DOHH2 (cell line): ENCODE results near the gene LEPR.

Experiments
- H3F3A ChIP-seq: fragments of 200-600 bp; sonication (generic), shearing (Covaris generic); 2 replicates; pipeline ENCODE4 v1.6.0; 2016; ENCODE audit warnings: antibody characterized with exemption, mild to moderate bottlenecking; ENCODE audit not compliant: control insufficient read depth, insufficient read depth
- H3K27ac ChIP-seq: fragments of 200-600 bp; sonication (generic); 2 replicates; pipeline ENCODE4 v1.5.1; 2014; ENCODE audit warnings: low read depth, mild to moderate bottlenecking, low read length, moderate library complexity
- H3K27me3 ChIP-seq: fragments of 200-600 bp; sonication (generic); 2 replicates; pipeline ENCODE4 v1.6.1; 2014; ENCODE audit warnings: mild to moderate bottlenecking, low read length, mixed read lengths; ENCODE audit not compliant: control insufficient read depth
- H3K36me3 ChIP-seq: fragments of 200-600 bp; sonication (generic); 2 replicates; pipeline ENCODE4 v1.6.1; 2014; ENCODE audit warnings: mild to moderate bottlenecking, low read length, moderate library complexity, mixed read lengths; ENCODE audit not compliant: control insufficient read depth
- H3K4me1 ChIP-seq: fragments of 200-600 bp; sonication (generic); 2 replicates; pipeline ENCODE4 v1.6.1; 2014; ENCODE audit warnings: mild to moderate bottlenecking, low read length, mixed read lengths; ENCODE audit not compliant: control insufficient read depth
- H3K4me2 ChIP-seq: fragments of 200-600 bp; sonication (generic); 2 replicates; pipeline ENCODE4 v1.6.0; 2014; ENCODE audit warnings: mild to moderate bottlenecking, low read length, moderate library complexity
- H3K4me3 ChIP-seq: fragments of 200-600 bp; sonication (generic); 2 replicates; pipeline ENCODE4 v1.5.1; 2014; ENCODE audit warnings: mild to moderate bottlenecking, low read length, mixed read lengths
- H3K79me2 ChIP-seq: fragments of 200-600 bp; sonication (generic); 2 replicates; pipeline ENCODE4 v1.6.1; 2014; ENCODE audit warnings: mild to moderate bottlenecking, low read length, mixed read lengths; ENCODE audit not compliant: control insufficient read depth
- H3K9me2 ChIP-seq: fragments of 200-600 bp; sonication (generic); replicated peaks from 2 replicates; pipeline ENCODE4 v1.6.1; 2014; ENCODE audit warnings: mild to moderate bottlenecking, low read length, mixed read lengths; ENCODE audit not compliant: control insufficient read depth
- H3K9me3 ChIP-seq: fragments of 200-600 bp; sonication (generic); 2 replicates; pipeline ENCODE4 v1.6.1; 2014; ENCODE audit warnings: antibody characterized with exemption, low read length, mixed read lengths; ENCODE audit not compliant: control insufficient read depth, insufficient read depth
- H4K20me1 ChIP-seq: fragments of 200-600 bp; sonication (generic); 2 replicates; pipeline ENCODE4 v1.6.0; 2014; ENCODE audit warnings: low read depth, mild to moderate bottlenecking, antibody characterized with exemption, low read length, moderate library complexity; ENCODE audit not compliant: control insufficient read depth, insufficient read depth
- CTCF ChIP-seq: fragments of 200-600 bp; sonication (generic); IDR thresholded peaks from one replicate; pipeline ENCODE4 v1.5.1; 2014; ENCODE audit warnings: antibody characterized with exemption, mild to moderate bottlenecking, low read depth, low read length; ENCODE audit not compliant: poor library complexity, severe bottlenecking
- EZH2phosphoT487 ChIP-seq: fragments of 200-600 bp; sonication (generic); IDR thresholded peaks from 2 replicates; pipeline ENCODE4 v1.6.1; 2017; ENCODE audit warnings: borderline replicate concordance, mild to moderate bottlenecking, antibody characterized with exemption, low read length, moderate library complexity, mixed read lengths

The LEPR gene

GRCh38 chr1:65423884-65424572 is 3.6 kb downstream of the LEPR start:
- no peak overlapping the region for H3K4me2 ChIP-seq
- H3K79me2 ChIP-seq: peaks cover 39% of the 10 kb centered on the region
- no peak overlapping the region for H3K4me3 ChIP-seq
- no peaks in the 10 kb centered on the region for H3K9me3 ChIP-seq
- H3K9me2 ChIP-seq: no peaks in the 10 kb centered on the region
- no peak overlapping the region for H3K27ac ChIP-seq
- peaks cover 33% of the 10 kb centered on the region for H3K36me3 ChIP-seq
- no peaks in the 10 kb centered on the region for H3F3A ChIP-seq
- H4K20me1 ChIP-seq: no peaks in the 10 kb centered on the region
- TF ChIP-seq CTCF (no peak), EZH2phosphoT487 (no peak)
- H3K4me1 ChIP-seq: peaks cover 22% of the 10 kb centered on the region
- H3K27me3 ChIP-seq: no peaks in the 10 kb centered on the region

GRCh38 chr1:65424573-65424889 is 4.1 kb downstream of the LEPR start:
- Histone ChIP-seq H3K9me3 (no peaks in the 10 kb centered on the region), H3F3A (no peaks in the 10 kb centered on the region), H3K79me2 (peaks cover 39% of the 10 kb centered on the region), H4K20me1 (no peaks in the 10 kb centered on the region), H3K4me1 (peaks cover 17% of the 10 kb centered on the region), H3K9me2 (no peaks in the 10 kb centered on the region), H3K4me3 (no peak overlapping the region), H3K4me2 (no peak overlapping the region), H3K27me3 (no peaks in the 10 kb centered on the region), H3K27ac (no peak overlapping the region), H3K36me3 (peaks cover 33% of the 10 kb centered on the region)
- TF ChIP-seq EZH2phosphoT487 (no peak), CTCF (no peak)

- Histone ChIP-seq H3K9me3 (no peaks in the 10 kb centered on the region), H3K4me1 (peaks cover 14% of the 10 kb centered on the region), H3K4me3 (no peak overlapping the region), H3K79me2 (peaks cover 39% of the 10 kb centered on the region), H3K27ac (no peak overlapping the region), H3K36me3 (peaks cover 36% of the 10 kb centered on the region), H3F3A (0 out of 2 replicates have a peak, but pooled peaks cover 2% of the 10 kb centered on the region), H4K20me1 (no peaks in the 10 kb centered on the region), H3K9me2 (no peaks in the 10 kb centered on the region), H3K27me3 (no peaks in the 10 kb centered on the region), H3K4me2 (no peak overlapping the region)
- TF ChIP-seq EZH2phosphoT487 (no peak), CTCF (no peak)
These were observed 4.5 kb downstream of the LEPR start for GRCh38 chr1:65425006-65425405.
